Measurements from ENCODE around the gene LMX1B. TPM values are rescaled to one million over a fixed set of nuclear protein-coding genes. Genes with fewer than 3 reads are reported as not detected.

The LMX1B gene
- polyA plus RNA-seq, 1 of the 3 experiments (the other 2 are of a cell fraction) = not detected

DNA sequence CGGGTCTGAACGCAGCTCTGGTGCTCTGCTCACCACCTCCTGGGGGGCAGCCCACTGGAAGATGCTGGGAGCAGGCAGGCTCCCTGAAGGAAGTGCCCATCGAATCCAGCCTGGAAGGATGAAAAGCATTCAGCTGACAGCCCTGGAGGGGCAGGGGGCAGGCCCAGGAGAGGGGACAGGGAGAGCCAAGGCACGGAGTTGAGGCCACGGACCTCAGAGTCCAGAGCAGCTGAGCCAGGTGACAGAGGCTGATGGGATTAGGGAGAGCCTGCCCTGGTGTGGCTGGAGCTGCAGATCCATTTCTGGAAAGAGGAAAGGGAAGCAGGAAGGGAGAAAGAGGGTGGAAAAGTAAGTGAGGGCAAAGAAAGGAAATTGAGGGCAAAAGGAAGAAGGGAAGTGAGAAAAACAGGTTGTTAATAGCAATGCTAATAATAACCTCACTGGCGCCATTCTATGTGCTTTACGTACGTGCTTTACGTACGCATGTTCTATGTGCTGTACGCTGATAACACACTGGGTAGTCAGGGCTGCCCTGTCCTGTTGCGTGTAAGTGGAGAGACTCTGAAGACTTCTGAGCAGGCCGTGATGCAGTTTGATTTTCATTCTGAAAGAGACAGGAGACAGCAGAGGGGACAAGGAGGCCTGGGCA is 52.6 kb downstream of the LMX1B start (continued):
- TF ChIP-seq MXI1 (IDR thresholded peaks at IDR 0.05; ENCODE audit: low read depth, low read length) = no peak
- no peak for TF ChIP-seq FOXM1 (IDR thresholded peaks at IDR 0.05; ENCODE audit: low read depth)
- TF ChIP-seq RFX5 (IDR thresholded peaks at IDR 0.05; ENCODE audit: low read length) = no peak
- TF ChIP-seq, protein P1, sequence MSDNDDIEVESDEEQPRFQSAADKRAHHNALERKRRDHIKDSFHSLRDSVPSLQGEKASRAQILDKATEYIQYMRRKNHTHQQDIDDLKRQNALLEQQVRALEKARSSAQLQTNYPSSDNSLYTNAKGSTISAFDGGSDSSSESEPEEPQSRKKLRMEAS (IDR thresholded peaks at IDR 0.05; ENCODE audit: low read depth) = no peak
- no peak for TF ChIP-seq MEF2A (IDR thresholded peaks at IDR 0.05; ENCODE audit: borderline replicate concordance, low read depth)

DNA sequence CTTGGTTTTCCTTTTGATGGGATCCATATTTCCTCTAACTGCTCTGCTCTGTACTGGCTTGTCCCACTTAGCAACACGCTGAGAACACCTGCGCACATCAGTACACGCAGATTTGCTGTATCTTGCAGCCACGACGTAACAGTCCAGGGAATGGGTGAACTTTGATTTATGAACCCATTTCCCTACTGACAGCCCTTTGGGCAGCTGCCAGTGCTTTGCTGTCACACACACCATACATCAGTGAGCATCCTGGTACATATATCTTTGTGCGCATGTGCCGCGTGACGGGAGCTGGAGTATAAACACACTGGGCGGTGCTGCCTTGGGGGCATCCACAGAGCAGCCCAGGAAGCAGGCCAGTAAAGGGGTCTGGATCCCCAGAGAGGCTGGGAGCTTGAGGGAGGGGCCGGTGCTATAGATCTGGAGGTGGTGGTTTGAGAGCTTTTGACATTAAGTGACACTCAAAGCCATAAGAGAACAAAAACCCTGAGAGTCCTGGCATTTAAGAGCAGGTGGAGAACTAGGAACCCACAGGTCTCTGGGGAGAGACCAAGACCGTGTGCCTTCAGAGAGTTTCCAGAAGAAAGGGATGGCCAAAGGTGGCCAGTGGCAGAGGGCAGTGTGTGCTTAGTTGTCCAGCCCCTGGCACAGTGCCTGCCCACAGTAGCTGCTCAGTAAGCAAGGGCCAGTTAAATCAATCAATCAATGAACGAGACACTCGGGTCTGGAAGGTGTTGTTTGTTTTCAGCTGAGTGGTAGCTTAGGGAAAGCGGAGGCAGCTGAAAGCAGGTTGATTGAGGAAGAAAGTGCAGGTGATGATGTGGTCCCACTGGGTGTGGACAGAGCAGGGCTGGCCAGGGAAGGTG is 53.7 kb downstream of the LMX1B start:
- Histone ChIP-seq H3K27me3 (ENCODE audit: insufficient read depth) (peaks cover 12% of the 10 kb centered on the region; the same call in 1 of the 2 replicates), H3K79me2 (ENCODE audit: insufficient read depth) (no peaks in the 10 kb centered on the region)
- CTCF ChIA-PET = interaction anchor here (1.0 to 2.9 kb wide), 6 partner anchors 11 to 102 kb away, joined by 3 to 10 read pairs (median 4); no protein-coding TSS in a partner anchor

DNA sequence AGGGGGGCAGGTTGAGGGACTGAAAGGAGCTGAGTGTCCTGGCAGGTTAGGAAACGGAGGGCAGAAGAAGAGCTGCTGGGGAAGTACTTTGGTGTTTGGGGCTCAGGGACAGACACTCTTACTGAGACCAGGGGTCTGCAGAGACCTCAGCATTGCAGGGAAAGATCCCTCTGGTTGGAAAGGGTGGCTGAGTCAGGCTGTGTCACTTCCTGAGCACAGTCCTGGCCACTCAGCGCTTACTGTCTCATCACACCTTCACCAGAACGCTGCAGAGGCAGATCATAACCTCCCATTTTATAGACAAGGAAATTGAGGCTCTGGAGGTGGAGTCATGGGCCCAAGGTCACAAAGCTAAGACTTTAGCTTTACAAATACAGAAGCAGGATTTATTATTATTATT is 54.3 kb downstream of the LMX1B start:
- Histone ChIP-seq H4K20me1 (ENCODE audit: insufficient read depth) (no peaks in the 10 kb centered on the region), H3F3A (replicated peaks; ENCODE audit: insufficient read depth) (no peaks in the 10 kb centered on the region), H3K27ac (ENCODE audit: low read depth in 2 of 2, low read length in 1 of 2) (no peak overlapping the region), H2AFZ (ENCODE audit: low read depth) (no peak overlapping the region), H3K9ac (no peak overlapping the region), H3K36me3 (replicated peaks in 1 of 2; ENCODE audit: control insufficient read depth in 1 of 2, insufficient read depth in 2 of 2, low read length in 1 of 2) (no peaks in the 10 kb centered on the region), H3K9me2 (no peaks in the 10 kb centered on the region), H3K4me2 (no peak overlapping the region), H3K9me3 (no peaks in the 10 kb centered on the region), H3K27me3 (ENCODE audit: insufficient read depth) (peaks cover 12% of the 10 kb centered on the region; the same call in 1 of the 2 replicates), H3K4me1 (ENCODE audit: control insufficient read depth in 1 of 2, insufficient read depth in 2 of 2, low read depth in 1 of 2, low read length in 1 of 2) (peaks cover 0 to 16% of the 10 kb centered on the region in 2 experiments; a peak in 1 of 4 replicates), H3K79me2 (ENCODE audit: insufficient read depth) (no peaks in the 10 kb centered on the region), H3K4me3 (ENCODE audit: low read depth in 2 of 2, low read length in 1 of 2) (no peak overlapping the region)
- TF ChIP-seq CHD2 (IDR thresholded peaks at IDR 0.05; ENCODE audit: low read length, partially characterized antibody) (no peak), POLR2AphosphoS5 (IDR thresholded peaks at IDR 0.05; ENCODE audit: low read depth, low read length) (no peak), JUND (IDR thresholded peaks at IDR 0.05) (no peak), FOXJ3 (CRISPR knock-in tag; IDR thresholded peaks at IDR 0.05) (no peak), GATA2 (CRISPR knock-in tag; IDR thresholded peaks at IDR 0.05) (no peak), YY1 (IDR thresholded peaks at IDR 0.05; ENCODE audit: low read depth) (no peak), FOXM1 (IDR thresholded peaks at IDR 0.05; ENCODE audit: low read depth) (no peak)
- TF ChIP-seq, protein P2, sequence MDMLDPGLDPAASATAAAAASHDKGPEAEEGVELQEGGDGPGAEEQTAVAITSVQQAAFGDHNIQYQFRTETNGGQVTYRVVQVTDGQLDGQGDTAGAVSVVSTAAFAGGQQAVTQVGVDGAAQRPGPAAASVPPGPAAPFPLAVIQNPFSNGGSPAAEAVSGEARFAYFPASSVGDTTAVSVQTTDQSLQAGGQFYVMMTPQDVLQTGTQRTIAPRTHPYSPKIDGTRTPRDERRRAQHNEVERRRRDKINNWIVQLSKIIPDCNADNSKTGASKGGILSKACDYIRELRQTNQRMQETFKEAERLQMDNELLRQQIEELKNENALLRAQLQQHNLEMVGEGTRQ (IDR thresholded peaks at IDR 0.05; ENCODE audit: borderline replicate concordance, low read depth, low read length) = no peak
- TF ChIP-seq, protein P3, sequence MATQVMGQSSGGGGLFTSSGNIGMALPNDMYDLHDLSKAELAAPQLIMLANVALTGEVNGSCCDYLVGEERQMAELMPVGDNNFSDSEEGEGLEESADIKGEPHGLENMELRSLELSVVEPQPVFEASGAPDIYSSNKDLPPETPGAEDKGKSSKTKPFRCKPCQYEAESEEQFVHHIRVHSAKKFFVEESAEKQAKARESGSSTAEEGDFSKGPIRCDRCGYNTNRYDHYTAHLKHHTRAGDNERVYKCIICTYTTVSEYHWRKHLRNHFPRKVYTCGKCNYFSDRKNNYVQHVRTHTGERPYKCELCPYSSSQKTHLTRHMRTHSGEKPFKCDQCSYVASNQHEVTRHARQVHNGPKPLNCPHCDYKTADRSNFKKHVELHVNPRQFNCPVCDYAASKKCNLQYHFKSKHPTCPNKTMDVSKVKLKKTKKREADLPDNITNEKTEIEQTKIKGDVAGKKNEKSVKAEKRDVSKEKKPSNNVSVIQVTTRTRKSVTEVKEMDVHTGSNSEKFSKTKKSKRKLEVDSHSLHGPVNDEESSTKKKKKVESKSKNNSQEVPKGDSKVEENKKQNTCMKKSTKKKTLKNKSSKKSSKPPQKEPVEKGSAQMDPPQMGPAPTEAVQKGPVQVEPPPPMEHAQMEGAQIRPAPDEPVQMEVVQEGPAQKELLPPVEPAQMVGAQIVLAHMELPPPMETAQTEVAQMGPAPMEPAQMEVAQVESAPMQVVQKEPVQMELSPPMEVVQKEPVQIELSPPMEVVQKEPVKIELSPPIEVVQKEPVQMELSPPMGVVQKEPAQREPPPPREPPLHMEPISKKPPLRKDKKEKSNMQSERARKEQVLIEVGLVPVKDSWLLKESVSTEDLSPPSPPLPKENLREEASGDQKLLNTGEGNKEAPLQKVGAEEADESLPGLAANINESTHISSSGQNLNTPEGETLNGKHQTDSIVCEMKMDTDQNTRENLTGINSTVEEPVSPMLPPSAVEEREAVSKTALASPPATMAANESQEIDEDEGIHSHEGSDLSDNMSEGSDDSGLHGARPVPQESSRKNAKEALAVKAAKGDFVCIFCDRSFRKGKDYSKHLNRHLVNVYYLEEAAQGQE (IDR thresholded peaks at IDR 0.05; ENCODE audit: low read depth, low read length) = no peak
- DNase-seq = no peak
- ChIA-PET CTCF (interaction anchor here (1.0 to 2.9 kb wide), 5 partner anchors 11 to 103 kb away, joined by 4 to 10 read pairs (median 5); no protein-coding TSS in a partner anchor), POLR2A (no interaction called here)
- WGBS (ENCODE audit: low lambda C conversion rate) = 45% methylated on average over 2 of the region's 3 CpGs

More for the DNA sequence above, 53.7 kb downstream of the LMX1B start:
- Histone ChIP-seq H3K9ac (no peak overlapping the region), H3K4me1 (ENCODE audit: control insufficient read depth in 1 of 2, insufficient read depth in 2 of 2, low read depth in 1 of 2, low read length in 1 of 2) (peaks cover 0 to 16% of the 10 kb centered on the region in 2 experiments; a peak in 1 of 4 replicates), H3F3A (replicated peaks; ENCODE audit: insufficient read depth) (no peaks in the 10 kb centered on the region), H3K27ac (ENCODE audit: low read depth in 2 of 2, low read length in 1 of 2) (no peak overlapping the region), H3K9me2 (no peaks in the 10 kb centered on the region), H3K36me3 (replicated peaks in 1 of 2; ENCODE audit: control insufficient read depth in 1 of 2, insufficient read depth in 2 of 2, low read length in 1 of 2) (no peaks in the 10 kb centered on the region), H3K4me2 (no peak overlapping the region), H3K9me3 (no peaks in the 10 kb centered on the region), H4K20me1 (ENCODE audit: insufficient read depth) (no peaks in the 10 kb centered on the region), H2AFZ (ENCODE audit: low read depth) (no peak overlapping the region), H3K4me3 (ENCODE audit: low read depth in 2 of 2, low read length in 1 of 2) (no peak overlapping the region)
- DNase-seq = peak; percentile 85
- POLR2A ChIA-PET = no interaction called here
- no peak for TF ChIP-seq JUND (IDR thresholded peaks at IDR 0.05)
- peak; percentile 11 for TF ChIP-seq CHD2 (IDR thresholded peaks at IDR 0.05; ENCODE audit: low read length, partially characterized antibody)
- TF ChIP-seq FOXJ3 (CRISPR knock-in tag; IDR thresholded peaks at IDR 0.05) = no peak
- TF ChIP-seq RCOR1 (IDR thresholded peaks at IDR 0.05; ENCODE audit: low read length) = no peak
- TF ChIP-seq NRF1 (IDR thresholded peaks at IDR 0.05; ENCODE audit: low read depth, low read length) = peak; percentile 37; the same call in 1 of the 2 replicates
- WGBS (ENCODE audit: low lambda C conversion rate) = 44% methylated on average over 15 of the region's 15 CpGs

All from SK-N-SH (cell line).